GM21528 (cell line): ENCODE measurements around the gene MUC5B.

Experiments
- ATAC-seq: cut with Tn5 transposase; IDR thresholded peaks from one replicate; pipeline ENCODE4 v1.9.1; 2021; ENCODE audit warnings: mild to moderate bottlenecking, moderate library complexity; ENCODE audit not compliant: unreplicated experiment, low FRiP score

Gene MUC5B

GRCh38 chr11:1305501-1306056, 82.7 kb downstream of the MUC5B start:
- no peak for ATAC-seq

GRCh38 chr11:1306186-1307162, 83.6 kb downstream of the MUC5B start:
- ATAC-seq, result no peak

- ATAC-seq, result no peak
These were observed 84.5 kb downstream of the MUC5B start for GRCh38 chr11:1307163-1307870.

GRCh38 chr11:1307998-1308742, 85.3 kb downstream of the MUC5B start:
- ATAC-seq, result no peak

- ATAC-seq, result peak; percentile 48
These were observed 86.1 kb downstream of the MUC5B start for GRCh38 chr11:1308743-1309497.

GRCh38 chr11:1309498-1310317, 86.8 kb downstream of the MUC5B start, which contains the start of gene TOLLIP:
Gene TOLLIP (minus strand): TSS chr11:1309632. CDS start chr11:1309498, 134 bp downstream.
- ATAC-seq, result peak; percentile 77

GRCh38 chr11:1310318-1310687, 87.4 kb downstream of the MUC5B start:
- no peak for ATAC-seq

GRCh38 chr11:1310772-1311468, 88.1 kb downstream of the MUC5B start:
- no peak for ATAC-seq
